GM12891 (cell line): ENCODE measurements around the gene NEIL1.

Experiments
- PAX5 ChIP-seq: IDR thresholded peaks from 2 replicates; pipeline ENCODE4 v1.6.1; 2011; ENCODE audit warnings: low read length, moderate library complexity, mild to moderate bottlenecking; ENCODE audit not compliant: insufficient read depth, severe bottlenecking
- POLR2A ChIP-seq: IDR thresholded peaks from 2 replicates; pipeline ENCODE4 v1.6.1; 2011; ENCODE audit warnings: low read depth, low read length, control low read depth
- POLR2AphosphoS5 ChIP-seq: IDR thresholded peaks from 2 replicates; pipeline ENCODE4 v1.6.1; 2011; ENCODE audit warnings: low read depth, low read length, control low read depth
- POU2F2 ChIP-seq: IDR thresholded peaks from 2 replicates; pipeline ENCODE4 v1.6.1; 2011; ENCODE audit warnings: low read depth, mild to moderate bottlenecking, control low read depth, low read length, moderate library complexity
- SPI1 ChIP-seq: IDR thresholded peaks from 2 replicates; pipeline ENCODE4 v1.6.1; 2011; ENCODE audit warnings: low read depth, low read length, control low read depth
- TAF1 ChIP-seq: IDR thresholded peaks from 2 replicates; pipeline ENCODE4 v1.6.1; 2011; ENCODE audit warnings: low read depth, low read length, control low read depth

- no peak for TF ChIP-seq POLR2AphosphoS5
- TF ChIP-seq POU2F2, result no peak
- TF ChIP-seq POLR2A, result no peak
- no peak for TF ChIP-seq TAF1
- no peak for TF ChIP-seq PAX5
- no peak for TF ChIP-seq SPI1
Measured at GRCh38 chr15:75313116-75313845, 33.6 kb upstream of the NEIL1 start.
